Measurements from ENCODE around the gene SCG5. TPM values are rescaled to one million over a fixed set of nuclear protein-coding genes. Genes with fewer than 3 reads are reported as not detected.
"Not testable (repeated sequence)": the region's sequence is repeated elsewhere in the genome, so short reads cannot be mapped to it uniquely, and the experiment has no call there.

SCG5 gene, protein sequence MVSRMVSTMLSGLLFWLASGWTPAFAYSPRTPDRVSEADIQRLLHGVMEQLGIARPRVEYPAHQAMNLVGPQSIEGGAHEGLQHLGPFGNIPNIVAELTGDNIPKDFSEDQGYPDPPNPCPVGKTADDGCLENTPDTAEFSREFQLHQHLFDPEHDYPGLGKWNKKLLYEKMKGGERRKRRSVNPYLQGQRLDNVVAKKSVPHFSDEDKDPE
- total RNA-seq: 1.5 and 2.2 TPM in 2 replicates

DNA sequence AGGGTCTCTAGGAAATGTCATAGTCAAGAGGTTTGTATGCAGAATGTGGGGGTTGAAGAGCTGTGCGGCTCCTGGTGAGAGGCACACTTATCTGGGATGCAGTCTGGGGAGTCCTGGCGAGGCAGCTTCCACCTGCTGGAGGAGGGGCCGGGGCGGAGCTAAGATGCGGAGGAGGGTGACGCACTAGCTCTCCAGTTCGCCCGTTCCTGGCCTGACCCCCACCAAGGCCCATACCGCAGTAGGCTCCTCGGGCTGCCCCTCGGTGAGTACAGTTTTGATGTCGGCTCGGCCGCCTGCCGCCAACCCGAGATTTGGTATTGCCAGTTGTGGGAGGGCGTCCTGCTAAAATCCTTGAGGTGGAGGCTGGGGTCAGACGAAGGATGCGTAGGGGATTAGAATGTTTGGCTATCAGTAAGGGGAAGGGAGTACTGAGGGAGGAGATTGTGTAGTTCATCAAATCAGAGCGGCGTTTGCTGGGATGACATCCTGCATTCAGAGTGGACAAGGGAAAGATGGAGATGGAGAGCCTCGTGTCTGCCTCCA, at the start of gene SCG5:
TSS of gene SCG5 (plus strand) at position 194 of the 543 bp plus-strand sequence. CDS start 1,883 bp downstream, outside the sequence.
- Mint-ChIP-seq H3K4me3 (no peak within 1 kb of the TSS), H3K4me1 (peaks cover 3% of the 10 kb centered on the region), H3K27ac (no peak within 1 kb of the TSS), H3K36me3 (ENCODE audit: low read depth) (peaks cover 28% of the 10 kb centered on the region), H3K9me3 (no peaks in the 10 kb centered on the region), H3K27me3 (no peaks in the 10 kb centered on the region)
- intact Hi-C loops (cut with micrococcal nuclease): no loop called here
- peak; percentile 54 for DNase-seq

DNA sequence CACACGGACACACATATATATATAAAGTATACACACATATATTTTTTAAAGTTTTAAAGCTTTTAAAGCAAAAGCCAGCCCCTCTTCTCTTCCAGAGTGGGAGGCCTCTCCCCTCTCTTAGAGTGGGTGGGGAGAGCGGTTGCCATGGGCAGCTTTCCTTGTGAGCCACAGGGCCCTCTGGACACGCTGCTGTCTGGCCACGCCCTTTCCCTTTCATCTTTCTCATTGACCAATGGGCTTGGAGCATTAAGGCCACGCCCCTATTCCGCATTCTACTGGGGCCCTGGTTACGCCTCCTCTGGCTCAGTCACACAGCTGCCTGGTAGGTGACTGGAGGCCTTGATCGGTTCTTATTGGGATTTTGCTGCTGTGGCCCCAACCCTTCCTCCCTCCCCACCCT, 48.4 kb upstream of the SCG5 start, which contains the start of gene GOLGA8N:
TSS of gene GOLGA8N (plus strand) at position 306 of the 400 bp plus-strand sequence.
- DNase-seq; H3K4me3 Mint-ChIP-seq; intact Hi-C loops (cut with micrococcal nuclease); H3K4me1 Mint-ChIP-seq; H3K27me3 Mint-ChIP-seq; H3K27ac Mint-ChIP-seq; H3K36me3 Mint-ChIP-seq (ENCODE audit: low read depth); H3K9me3 Mint-ChIP-seq: not testable (repeated sequence)

DNA sequence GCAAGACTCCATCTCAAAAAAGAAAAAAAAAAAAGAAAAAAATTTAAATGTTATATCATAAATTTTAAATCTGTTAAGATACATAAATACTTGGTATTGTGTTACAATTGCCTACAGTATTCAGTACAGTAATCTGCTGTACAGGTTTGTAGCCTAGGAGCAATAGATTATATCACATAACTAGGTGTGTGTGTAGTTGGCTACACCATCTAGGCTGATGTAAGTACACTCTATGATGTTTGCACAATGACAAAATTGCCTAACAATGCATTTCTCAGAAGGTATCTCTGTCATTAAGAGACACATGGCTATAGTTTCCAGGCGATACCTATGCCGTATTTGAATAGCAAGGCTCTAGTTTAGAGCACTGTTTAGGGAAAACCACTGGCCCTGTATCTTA, 32.0 kb upstream of the SCG5 start:
- H3K27ac Mint-ChIP-seq; DNase-seq; H3K36me3 Mint-ChIP-seq (ENCODE audit: low read depth); H3K9me3 Mint-ChIP-seq; H3K27me3 Mint-ChIP-seq; intact Hi-C loops (cut with micrococcal nuclease); H3K4me3 Mint-ChIP-seq; H3K4me1 Mint-ChIP-seq: not testable (repeated sequence)

DNA sequence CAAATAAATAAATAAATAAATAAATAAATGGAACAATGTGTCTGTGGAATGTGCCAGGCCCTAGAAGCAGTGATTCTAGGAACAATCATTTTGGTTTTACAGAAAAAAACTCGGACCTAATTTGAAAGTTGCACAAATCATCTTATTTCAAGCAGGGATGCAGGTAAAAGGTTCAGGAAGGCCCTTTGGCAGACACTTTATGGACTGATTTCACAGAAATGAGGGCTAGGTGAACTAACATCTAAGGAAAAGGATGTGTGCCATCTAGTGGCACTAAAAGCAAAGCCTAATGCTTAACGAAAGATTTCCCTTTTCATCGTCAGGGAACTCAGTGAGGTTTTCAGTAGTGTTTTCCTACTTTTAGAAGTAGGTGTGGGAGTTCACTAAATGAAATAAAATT, 30.8 kb upstream of the SCG5 start:
- H3K4me3 Mint-ChIP-seq; intact Hi-C loops (cut with micrococcal nuclease); H3K4me1 Mint-ChIP-seq: not testable (repeated sequence)

DNA sequence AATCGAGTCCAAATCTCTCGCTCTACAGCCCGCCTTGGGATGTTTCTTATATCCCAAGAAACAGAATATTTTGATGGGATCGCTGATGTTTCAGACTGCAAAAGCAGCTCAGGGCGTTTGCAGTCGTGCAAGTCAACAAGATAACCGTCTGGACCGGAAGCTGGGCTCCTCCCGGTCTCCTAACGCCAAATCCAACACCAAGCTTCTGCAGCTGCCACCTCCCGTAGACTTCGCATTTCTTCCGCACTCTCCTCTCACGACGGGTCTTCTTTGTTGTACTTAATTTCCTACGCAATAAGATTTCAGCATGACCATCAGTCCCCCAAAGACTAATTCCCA, 26.8 kb upstream of the SCG5 start:
- intact Hi-C loops (cut with micrococcal nuclease); DNase-seq; H3K9me3 Mint-ChIP-seq; H3K27me3 Mint-ChIP-seq: not testable (repeated sequence)
- peak overlapping the region; percentile 93 for H3K4me3 Mint-ChIP-seq
- H3K4me1 Mint-ChIP-seq: peaks cover 16% of the 10 kb centered on the region
- peaks cover 17% of the 10 kb centered on the region for H3K36me3 Mint-ChIP-seq (ENCODE audit: low read depth)
- peak overlapping the region; percentile 99 for H3K27ac Mint-ChIP-seq

More for the DNA sequence above, 30.8 kb upstream of the SCG5 start:
- not testable (repeated sequence) for H3K27ac Mint-ChIP-seq; H3K36me3 Mint-ChIP-seq (ENCODE audit: low read depth); H3K27me3 Mint-ChIP-seq; H3K9me3 Mint-ChIP-seq
- peak; percentile 70 for DNase-seq

DNA sequence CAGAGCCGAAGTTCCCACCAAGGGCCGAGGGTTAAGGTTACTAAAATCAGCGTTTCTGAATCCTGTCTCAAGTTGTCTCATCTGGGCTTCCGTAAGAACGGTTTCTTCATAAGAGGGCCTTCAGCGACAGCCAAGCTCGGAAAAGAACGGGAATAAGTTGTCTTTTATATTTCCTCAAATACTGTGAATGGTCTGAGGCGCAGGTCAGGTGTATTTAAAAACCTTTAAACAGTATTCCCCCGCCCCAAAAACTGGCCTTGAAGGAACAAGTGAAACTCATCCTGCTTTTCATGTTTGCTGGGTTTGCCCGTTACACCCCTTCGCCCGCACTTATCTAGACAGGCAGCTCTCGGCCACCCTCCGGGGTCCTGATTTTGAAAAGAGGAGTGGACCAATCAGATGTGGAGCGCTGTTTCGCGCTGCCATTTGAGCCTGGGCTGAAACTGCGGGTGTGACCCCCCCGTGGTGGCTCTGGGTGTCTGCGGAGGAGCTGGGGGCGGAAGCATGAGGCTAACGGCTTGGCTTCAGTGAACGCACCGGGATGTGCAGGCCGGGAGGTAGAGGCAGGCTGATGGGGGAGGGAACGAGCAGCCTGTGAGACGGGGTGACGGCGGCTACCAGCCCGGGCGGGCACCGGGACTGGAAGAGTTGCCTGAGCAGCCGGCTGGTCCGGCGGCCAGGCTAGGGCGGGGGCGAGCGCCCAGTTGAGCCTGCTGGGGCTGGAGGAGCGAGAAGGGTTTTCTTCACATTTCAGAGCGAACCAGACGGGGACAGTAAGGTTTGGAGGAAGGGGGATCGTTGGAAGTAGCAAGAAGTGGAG, 26.2 kb upstream of the SCG5 start, which contains the start of gene ARHGAP11A:
TSS of gene ARHGAP11A (plus strand) at position 454 of the 820 bp plus-strand sequence. CDS start 708 bp downstream, outside the sequence.
- H3K4me3 Mint-ChIP-seq: peak within 1 kb of the TSS; percentile 93
- intact Hi-C loops (cut with micrococcal nuclease); H3K27me3 Mint-ChIP-seq; H3K9me3 Mint-ChIP-seq: not testable (repeated sequence)
- H3K4me1 Mint-ChIP-seq: peaks cover 16% of the 10 kb centered on the region
- peak; percentile 96 for DNase-seq
- peak within 1 kb of the TSS; percentile 99 for H3K27ac Mint-ChIP-seq
- H3K36me3 Mint-ChIP-seq (ENCODE audit: low read depth): peaks cover 17% of the 10 kb centered on the region

DNA sequence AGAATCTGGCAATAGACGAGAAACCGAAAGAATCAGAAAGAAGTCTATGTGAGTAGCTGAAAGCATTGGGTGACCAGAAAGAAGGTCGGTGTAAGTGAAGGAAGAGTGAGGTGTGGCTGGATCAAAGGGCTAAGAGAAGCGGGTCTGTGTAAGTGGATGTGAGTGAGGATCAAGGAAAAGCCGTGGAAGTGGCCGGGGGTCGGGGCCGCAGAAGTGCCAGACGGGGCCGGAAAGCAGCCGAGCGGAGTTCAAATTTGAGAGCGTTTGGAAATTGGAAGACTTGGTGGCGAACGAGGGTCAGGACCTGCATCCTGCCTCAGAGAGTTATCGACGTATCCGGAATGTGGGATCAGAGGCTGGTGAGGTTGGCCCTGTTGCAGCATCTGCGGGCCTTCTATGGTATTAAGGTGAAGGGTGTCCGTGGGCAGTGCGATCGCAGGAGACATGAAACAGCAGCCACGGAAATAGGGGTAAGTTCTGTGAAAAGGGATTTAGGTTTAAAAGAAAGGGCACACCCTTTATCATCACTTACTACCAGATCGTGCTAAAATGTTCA, 25.6 kb upstream of the SCG5 start:
- Mint-ChIP-seq H3K4me1 (peaks cover 16% of the 10 kb centered on the region), H3K27ac (peak overlapping the region; percentile 99), H3K4me3 (peak overlapping the region; percentile 93), H3K36me3 (ENCODE audit: low read depth) (peaks cover 17% of the 10 kb centered on the region)
- DNase-seq: peak; percentile 70
- H3K9me3 Mint-ChIP-seq; intact Hi-C loops (cut with micrococcal nuclease); H3K27me3 Mint-ChIP-seq: not testable (repeated sequence)

DNA sequence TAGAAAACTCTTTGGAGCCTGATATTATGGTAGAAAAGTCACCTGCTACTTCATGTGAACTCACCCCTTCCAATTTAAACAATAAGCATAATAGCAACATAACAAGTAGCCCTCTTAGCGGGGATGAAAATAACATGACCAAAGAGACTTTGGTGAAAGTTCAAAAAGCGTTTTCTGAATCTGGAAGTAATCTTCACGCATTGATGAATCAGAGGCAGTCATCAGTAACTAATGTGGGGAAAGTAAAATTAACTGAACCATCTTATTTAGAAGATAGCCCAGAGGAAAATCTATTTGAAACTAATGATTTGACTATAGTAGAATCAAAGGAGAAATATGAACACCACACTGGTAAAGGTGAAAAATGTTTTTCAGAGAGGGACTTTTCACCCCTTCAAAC, 5.1 kb upstream of the SCG5 start:
- intact Hi-C loops (cut with micrococcal nuclease): no loop called here
- H3K27ac Mint-ChIP-seq: no peak overlapping the region
- H3K4me1 Mint-ChIP-seq: peaks cover 4% of the 10 kb centered on the region
- no peaks in the 10 kb centered on the region for H3K27me3 Mint-ChIP-seq
- no peak for DNase-seq
- H3K36me3 Mint-ChIP-seq (ENCODE audit: low read depth): peaks cover 52% of the 10 kb centered on the region
- no peaks in the 10 kb centered on the region for H3K9me3 Mint-ChIP-seq
- H3K4me3 Mint-ChIP-seq: no peak overlapping the region

DNA sequence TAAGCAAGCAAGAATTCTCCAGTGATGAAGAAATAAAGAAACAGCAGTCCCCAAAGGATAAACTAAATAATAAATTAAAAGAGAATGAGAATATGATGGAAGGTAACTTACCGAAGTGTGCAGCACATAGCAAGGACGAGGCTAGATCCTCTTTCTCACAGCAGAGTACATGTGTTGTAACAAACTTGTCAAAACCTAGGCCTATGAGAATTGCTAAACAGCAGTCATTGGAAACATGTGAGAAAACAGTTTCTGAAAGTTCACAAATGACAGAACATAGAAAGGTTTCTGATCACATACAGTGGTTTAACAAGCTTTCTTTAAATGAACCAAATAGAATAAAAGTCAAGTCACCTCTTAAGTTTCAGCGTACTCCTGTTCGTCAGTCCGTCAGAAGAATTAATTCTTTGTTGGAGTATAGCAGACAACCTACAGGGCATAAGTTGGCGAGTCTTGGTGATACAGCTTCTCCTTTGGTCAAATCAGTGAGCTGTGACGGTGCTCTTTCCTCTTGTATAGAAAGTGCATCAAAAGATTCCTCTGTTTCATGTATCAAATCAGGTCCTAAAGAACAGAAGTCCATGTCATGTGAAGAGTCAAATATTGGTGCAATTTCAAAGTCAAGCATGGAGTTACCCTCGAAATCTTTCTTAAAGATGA, 4.5 kb upstream of the SCG5 start:
- H3K27me3 Mint-ChIP-seq: no peaks in the 10 kb centered on the region
- intact Hi-C loops (cut with micrococcal nuclease): no loop called here
- H3K27ac Mint-ChIP-seq: no peak overlapping the region
- peaks cover 50% of the 10 kb centered on the region for H3K36me3 Mint-ChIP-seq (ENCODE audit: low read depth)
- no peak overlapping the region for H3K4me3 Mint-ChIP-seq
- peaks cover 4% of the 10 kb centered on the region for H3K4me1 Mint-ChIP-seq
- H3K9me3 Mint-ChIP-seq: no peaks in the 10 kb centered on the region
- DNase-seq: peak; percentile 35

DNA sequence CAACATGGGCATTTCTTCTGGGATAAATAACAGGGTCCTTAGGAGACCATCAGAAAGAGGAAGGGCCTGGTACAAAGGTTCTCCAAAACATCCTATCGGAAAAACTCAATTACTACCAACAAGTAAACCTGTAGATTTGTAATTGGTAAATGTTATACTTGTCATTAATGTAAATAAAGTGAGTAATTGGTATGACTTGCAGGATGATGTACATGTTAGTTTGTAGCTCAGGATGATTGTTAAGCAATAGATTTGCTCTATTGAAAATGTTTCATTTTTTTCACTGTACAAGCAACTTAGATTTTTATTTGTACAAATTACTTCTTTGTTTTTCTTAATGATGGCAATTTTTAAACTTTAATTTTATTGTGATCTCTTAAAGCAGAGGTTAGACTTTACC, 3.8 kb upstream of the SCG5 start:
- Mint-ChIP-seq H3K36me3 (ENCODE audit: low read depth) (peaks cover 50% of the 10 kb centered on the region), H3K9me3 (no peaks in the 10 kb centered on the region), H3K27ac (no peak overlapping the region), H3K4me1 (peaks cover 4% of the 10 kb centered on the region), H3K27me3 (no peaks in the 10 kb centered on the region), H3K4me3 (no peak overlapping the region)
- DNase-seq: no peak
- intact Hi-C loops (cut with micrococcal nuclease): no loop called here

DNA sequence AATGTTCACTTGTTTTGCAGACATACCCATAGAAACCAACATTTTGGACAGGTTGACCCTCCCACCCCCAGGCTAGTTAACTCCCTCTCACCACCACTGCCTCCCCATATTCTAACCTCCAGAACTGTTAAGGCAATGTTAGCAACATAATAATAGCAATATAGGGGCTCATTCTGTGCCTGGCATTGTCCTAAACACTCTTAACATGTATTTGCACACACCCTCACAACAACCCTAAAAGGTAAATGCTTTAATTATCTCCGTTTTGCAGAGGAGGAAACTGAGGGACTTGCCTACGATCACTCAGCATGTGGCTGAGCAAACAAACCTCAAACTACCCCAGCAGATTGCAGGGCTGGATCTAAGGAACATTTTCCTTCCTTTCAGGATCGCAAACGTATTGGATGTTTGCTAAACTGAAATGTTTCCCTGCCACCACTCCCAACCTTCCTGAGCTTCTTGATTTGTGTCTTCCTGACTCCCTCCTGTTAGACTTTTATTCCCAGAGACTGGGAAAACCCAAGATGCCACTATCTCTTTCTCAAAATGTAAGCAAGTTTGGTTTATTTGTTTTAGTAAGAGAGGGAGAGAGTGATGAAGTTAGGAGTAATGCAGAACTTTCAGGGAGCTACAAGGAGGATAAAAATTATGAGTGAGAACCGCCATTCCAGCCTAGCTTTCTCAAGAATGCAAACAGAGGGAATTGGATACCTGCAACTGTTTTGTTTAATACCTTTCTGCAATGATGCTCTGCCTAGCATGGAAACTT, 1.3 kb downstream of the SCG5 start:
- intact Hi-C loops (cut with micrococcal nuclease): no loop called here
- H3K36me3 Mint-ChIP-seq (ENCODE audit: low read depth): peaks cover 22% of the 10 kb centered on the region

DNA sequence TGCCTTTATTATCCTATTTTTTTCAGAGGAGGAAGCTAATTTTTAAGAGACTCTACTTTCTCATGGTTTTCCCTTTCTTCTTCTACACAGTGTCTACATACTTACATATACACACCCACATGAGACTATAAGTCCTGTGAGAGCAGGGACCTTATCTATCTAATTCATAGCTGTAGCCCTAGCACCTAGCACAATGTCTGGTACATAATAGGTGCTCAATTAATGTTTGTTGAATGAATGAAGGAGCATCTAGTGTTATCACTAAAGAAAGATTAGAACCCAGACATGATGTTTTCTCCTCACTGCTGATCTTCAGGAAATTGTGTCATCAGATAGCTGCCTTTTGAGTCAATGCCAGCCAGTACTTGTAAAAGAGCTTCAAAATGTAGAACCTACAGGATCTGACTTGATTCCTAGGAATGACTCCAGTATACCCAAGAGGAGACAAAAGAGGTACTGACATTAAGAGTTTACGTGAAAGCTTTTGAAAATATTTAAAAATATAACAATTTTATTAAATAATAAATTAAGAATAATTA, 2.5 kb downstream of the SCG5 start:
- Mint-ChIP-seq H3K27me3 (no peaks in the 10 kb centered on the region), H3K4me3 (no peak overlapping the region), H3K9me3 (no peaks in the 10 kb centered on the region), H3K27ac (no peak overlapping the region), H3K4me1 (peaks cover 3% of the 10 kb centered on the region), H3K36me3 (ENCODE audit: low read depth) (peaks cover 28% of the 10 kb centered on the region)
- intact Hi-C loops (cut with micrococcal nuclease): no loop called here
- DNase-seq: peak; percentile 23

More for the DNA sequence above, 1.3 kb downstream of the SCG5 start:
- Mint-ChIP-seq H3K27me3 (no peaks in the 10 kb centered on the region), H3K27ac (no peak overlapping the region), H3K9me3 (no peaks in the 10 kb centered on the region), H3K4me1 (peaks cover 3% of the 10 kb centered on the region), H3K4me3 (no peak overlapping the region)
- DNase-seq: peak; percentile 36

DNA sequence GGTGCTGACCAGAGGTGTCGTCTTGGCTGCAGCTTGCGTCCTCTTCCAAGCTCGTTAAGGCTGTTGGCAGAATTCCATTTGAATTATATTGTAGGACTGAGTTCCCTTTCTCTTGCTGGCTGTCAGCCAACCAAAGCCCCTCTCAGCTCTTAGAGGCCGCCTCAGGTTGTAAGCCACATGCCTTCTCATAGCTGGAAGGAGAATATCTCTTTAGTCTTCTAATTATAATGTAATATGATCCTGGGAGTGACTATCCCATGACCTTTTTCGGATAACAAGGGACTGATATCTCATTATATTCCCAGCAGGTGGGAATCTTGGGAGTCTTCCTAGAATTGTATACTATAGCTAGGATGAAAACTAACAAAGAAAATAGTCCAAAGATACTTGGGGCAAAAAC, 4.8 kb downstream of the SCG5 start:
- Mint-ChIP-seq H3K4me1 (peaks cover 2% of the 10 kb centered on the region), H3K27ac (no peak overlapping the region), H3K9me3 (no peaks in the 10 kb centered on the region), H3K27me3 (no peaks in the 10 kb centered on the region), H3K36me3 (ENCODE audit: low read depth) (peaks cover 26% of the 10 kb centered on the region), H3K4me3 (no peak overlapping the region)
- DNase-seq: no peak
- intact Hi-C loops (cut with micrococcal nuclease): no loop called here

All from activated CD4-positive, alpha-beta T cell treated with anti-CD3 and anti-CD28 coated beads, Interleukin-2, amount 10 ng/mL, durations not matched to agents 24 days and 14 days (primary cell).